Omental fat pad (tissue), 4 donors: ENCODE results near the gene CMKLR1. TPM values are rescaled to one million over a fixed set of nuclear protein-coding genes. Genes with fewer than 3 reads are reported as not detected.
A peak's percentile ranks its signal among the peaks of the same experiment; 100 is the strongest.

ENCODE experiments used
- ATAC-seq: fragments of 150-250 bp; one replicate; pipeline ENCODE4 v1.9.1; 2016; ENCODE audit warnings: mild to moderate bottlenecking, moderate library complexity; ENCODE audit not compliant: low FRiP score
- DNase-seq: peaks from one replicate; pipeline ENCODE4 v3.0.0-alpha.2; 2019; ENCODE audit warnings: low spot score
- CTCF ChIP-seq, 3 donors: fragments of 450-650 bp; IDR thresholded peaks; one replicate each; pipeline ENCODE4 v1.5.1; 2016 to 2017; ENCODE audit warnings: antibody characterized with exemption in 3 of 3, mild to moderate bottlenecking in 3 of 3, moderate library complexity in 2 of 3
- total RNA-seq, 4 donors: library from RNA; depleted of rRNA; stranded (reverse); fragments of >200 nt; gene quantifications; one replicate each; pipeline ENCODE4 v1.1.0, GENCODE V29; 2016

CMKLR1 gene
- total RNA-seq, 4 donors from 2014 or later, result 20.7 to 28.1 (median 23.1) TPM

- ATAC-seq, result peak; percentile 70
- no peak for TF ChIP-seq CTCF (IDR thresholded peaks at IDR 0.05)
- no peak for DNase-seq
Measured at GRCh38 chr12:108371801-108372344, 32.8 kb upstream of the CMKLR1 start.

- no peak for TF ChIP-seq CTCF (IDR thresholded peaks at IDR 0.05)
- ATAC-seq (no peak), DNase-seq (no peak)
Measured at GRCh38 chr12:108370415-108370814, 31.3 kb upstream of the CMKLR1 start.

- ATAC-seq (no peak), DNase-seq (no peak)
- no peak for TF ChIP-seq CTCF (IDR thresholded peaks at IDR 0.05)
Measured at GRCh38 chr12:108369736-108370396, 30.8 kb upstream of the CMKLR1 start.

- ATAC-seq, result no peak
- no peak for TF ChIP-seq CTCF (IDR thresholded peaks at IDR 0.05)
- DNase-seq, result no peak
Measured at GRCh38 chr12:108368089-108368488, 29.0 kb upstream of the CMKLR1 start.

GRCh38 chr12:108367436-108367835 is 28.3 kb upstream of the CMKLR1 start:
- ATAC-seq (no peak), DNase-seq (no peak)
- TF ChIP-seq CTCF (IDR thresholded peaks at IDR 0.05), result no peak

GRCh38 chr12:108365324-108365723 is 26.2 kb upstream of the CMKLR1 start:
- no peak for TF ChIP-seq CTCF (IDR thresholded peaks at IDR 0.05)
- DNase-seq (no peak), ATAC-seq (no peak)

GRCh38 chr12:108364879-108365278 is 25.8 kb upstream of the CMKLR1 start:
- no peak for ATAC-seq
- no peak for DNase-seq
- TF ChIP-seq CTCF (IDR thresholded peaks at IDR 0.05), result no peak
